ENCODE results near the gene GBGT1.

GBGT1 gene

GRCh38 chr9:133184971-133185370 is 21.3 kb upstream of the GBGT1 start:
- H3K4me2 ChIP-seq (ENCODE audit: low read length): peak overlapping the region; percentile 18
- H3K36me3 ChIP-seq (replicated peaks; ENCODE audit: low read depth, low read length): no peaks in the 10 kb centered on the region
- H2AFZ ChIP-seq (ENCODE audit: low read depth, low read length): no peak overlapping the region
- no peaks in the 10 kb centered on the region for H3K4me1 ChIP-seq (ENCODE audit: low read length)
- no peaks in the 10 kb centered on the region for H3K9me3 ChIP-seq (ENCODE audit: insufficient read depth, low read length)
- H3K9ac ChIP-seq (ENCODE audit: low read length): no peak overlapping the region
- H3K79me2 ChIP-seq (ENCODE audit: low read length): no peaks in the 10 kb centered on the region
- H3K4me3 ChIP-seq (ENCODE audit: low read length): no peak overlapping the region
- no peak overlapping the region for H3K27ac ChIP-seq (ENCODE audit: low read length)
- H4K20me1 ChIP-seq (ENCODE audit: insufficient read depth, low read length): no peaks in the 10 kb centered on the region
- H3K27me3 ChIP-seq (ENCODE audit: low read depth, low read length): peaks cover 44% of the 10 kb centered on the region
- TF ChIP-seq CTCF (IDR thresholded peaks at IDR 0.05; ENCODE audit: low read depth, low read length): peak; percentile 57
- no peak for TF ChIP-seq EZH2phosphoT487 (IDR thresholded peaks at IDR 0.05; ENCODE audit: low read depth)

GRCh38 chr9:133182151-133182550 is 18.4 kb upstream of the GBGT1 start:
- no peaks in the 10 kb centered on the region for H3K36me3 ChIP-seq (replicated peaks; ENCODE audit: low read depth, low read length)
- H4K20me1 ChIP-seq (ENCODE audit: insufficient read depth, low read length): no peaks in the 10 kb centered on the region
- no peaks in the 10 kb centered on the region for H3K9me3 ChIP-seq (ENCODE audit: insufficient read depth, low read length)
- no peak overlapping the region for H3K9ac ChIP-seq (ENCODE audit: low read length)
- TF ChIP-seq EZH2phosphoT487 (IDR thresholded peaks at IDR 0.05; ENCODE audit: low read depth) (no peak), CTCF (IDR thresholded peaks at IDR 0.05; ENCODE audit: low read depth, low read length) (no peak)
- peaks cover 6% of the 10 kb centered on the region; the same call in 1 of the 2 replicates for H3K4me1 ChIP-seq (ENCODE audit: low read length)
- H3K27me3 ChIP-seq (ENCODE audit: low read depth, low read length): peaks cover 54% of the 10 kb centered on the region
- H3K4me2 ChIP-seq (ENCODE audit: low read length): no peak overlapping the region
- no peak overlapping the region for H3K4me3 ChIP-seq (ENCODE audit: low read length)
- no peaks in the 10 kb centered on the region for H3K79me2 ChIP-seq (ENCODE audit: low read length)
- H3K27ac ChIP-seq (ENCODE audit: low read length): no peak overlapping the region
- no peak overlapping the region for H2AFZ ChIP-seq (ENCODE audit: low read depth, low read length)

- Histone ChIP-seq H3K4me3 (ENCODE audit: low read length) (no peak overlapping the region), H3K27ac (ENCODE audit: low read length) (no peak overlapping the region), H3K79me2 (ENCODE audit: low read length) (no peaks in the 10 kb centered on the region), H3K27me3 (ENCODE audit: low read depth, low read length) (peaks cover 59% of the 10 kb centered on the region), H3K4me1 (ENCODE audit: low read length) (peaks cover 6% of the 10 kb centered on the region; the same call in 1 of the 2 replicates), H2AFZ (ENCODE audit: low read depth, low read length) (no peak overlapping the region), H3K4me2 (ENCODE audit: low read length) (no peak overlapping the region), H3K9me3 (ENCODE audit: insufficient read depth, low read length) (no peaks in the 10 kb centered on the region), H4K20me1 (ENCODE audit: insufficient read depth, low read length) (no peaks in the 10 kb centered on the region), H3K36me3 (replicated peaks; ENCODE audit: low read depth, low read length) (no peaks in the 10 kb centered on the region), H3K9ac (ENCODE audit: low read length) (no peak overlapping the region)
- no peak for TF ChIP-seq CTCF (IDR thresholded peaks at IDR 0.05; ENCODE audit: low read depth, low read length)
- TF ChIP-seq EZH2phosphoT487 (IDR thresholded peaks at IDR 0.05; ENCODE audit: low read depth): no peak
These were observed 17.8 kb upstream of the GBGT1 start for GRCh38 chr9:133181561-133181960.

GRCh38 chr9:133180953-133181352 is 17.2 kb upstream of the GBGT1 start:
- Histone ChIP-seq H3K36me3 (replicated peaks; ENCODE audit: low read depth, low read length) (no peaks in the 10 kb centered on the region), H2AFZ (ENCODE audit: low read depth, low read length) (no peak overlapping the region), H3K9me3 (ENCODE audit: insufficient read depth, low read length) (no peaks in the 10 kb centered on the region), H3K79me2 (ENCODE audit: low read length) (no peaks in the 10 kb centered on the region), H3K27ac (ENCODE audit: low read length) (no peak overlapping the region), H3K9ac (ENCODE audit: low read length) (no peak overlapping the region), H3K27me3 (ENCODE audit: low read depth, low read length) (peaks cover 59% of the 10 kb centered on the region), H3K4me2 (ENCODE audit: low read length) (no peak overlapping the region), H3K4me3 (ENCODE audit: low read length) (no peak overlapping the region), H4K20me1 (ENCODE audit: insufficient read depth, low read length) (no peaks in the 10 kb centered on the region), H3K4me1 (ENCODE audit: low read length) (peaks cover 6% of the 10 kb centered on the region; the same call in 1 of the 2 replicates)
- TF ChIP-seq CTCF (IDR thresholded peaks at IDR 0.05; ENCODE audit: low read depth, low read length) (no peak), EZH2phosphoT487 (IDR thresholded peaks at IDR 0.05; ENCODE audit: low read depth) (no peak)
